GM12878 (cell line): ENCODE results near the gene TBXA2R. TPM values are rescaled to one million over a fixed set of nuclear protein-coding genes. Genes with fewer than 3 reads are reported as not detected.

Experiments used
- BCL11A ChIP-seq: IDR thresholded peaks from 2 replicates; pipeline ENCODE4 v1.6.1; 2011; ENCODE audit warnings: low read depth, low read length
- E2F8 ChIP-seq: fragments of 450-650 bp; IDR thresholded peaks from 2 replicates; pipeline ENCODE4 v1.6.1; 2018; ENCODE audit warnings: mild to moderate bottlenecking, low read depth, moderate library complexity; ENCODE audit not compliant: partially characterized antibody
- HDGF ChIP-seq: fragments of 450-650 bp; IDR thresholded peaks from 2 replicates; pipeline ENCODE4 v1.6.1; 2016; ENCODE audit warnings: antibody characterized with exemption
- NR2F1 ChIP-seq: fragments of 450-650 bp; conservative IDR thresholded peaks from 2 replicates; pipeline ENCODE4 v1.6.1; 2017; ENCODE audit warnings: mild to moderate bottlenecking
- TCF3 ChIP-seq: IDR thresholded peaks from 2 replicates; pipeline ENCODE4 v1.6.1; 2012; ENCODE audit warnings: low read depth, mild to moderate bottlenecking, low read length, borderline replicate concordance; ENCODE audit not compliant: insufficient read depth
- YY1 ChIP-seq: IDR thresholded peaks from 2 replicates; pipeline ENCODE4 v1.6.1; 2011; ENCODE audit warnings: low read depth, mild to moderate bottlenecking, low read length
- polyA plus RNA-seq, 11 experiments: library from polyadenylated mRNA; depleted of rRNA in 4 of 11; unstranded in 6 of 11; stranded (reverse) in 5 of 11; fragments of >200 nt; fragmentation: Nextera tagmentation in 4 of 11; fragmentation: Illumina TruSeq in 1 of 11; extraction: Ambion mirVana in 4 of 11; extraction: Trizol in 1 of 11; gene quantifications; 1 replicate in 1 of 11; 2 replicates in 10 of 11; pipeline versions ENCODE4 v1.2.1 to v1.2.3, GENCODE V29; 2011 to 2016; ENCODE audit warnings: inconsistent platforms in 2 of 11, missing spikeins in 2 of 11, low read depth in 1 of 11
- small RNA-seq: library from RNA; depleted of rRNA; stranded (forward); fragments of <200 nt; gene quantifications from one replicate; pipeline ENCODE3, GENCODE V24; 2014
- total RNA-seq, 4 experiments: library from RNA; depleted of rRNA in 3 of 4; stranded (reverse); fragments of >200 nt in 3 of 4; fragmentation: Illumina TruSeq in 1 of 4; extraction: Trizol in 1 of 4; gene quantifications; 2 replicates each; pipeline versions ENCODE4 v1.2.1 to v1.2.3, GENCODE V29; 2013 to 2021

TBXA2R gene
- total and polyA plus RNA-seq, 10 of the 15 experiments (the other 5 are each of a cell fraction or from before 2014, with no cell fraction given): 0.03 TPM; not detected in 8

GRCh38 chr19:3544742-3545668 lies 61.7 kb downstream of the TBXA2R start (continued):
- no peak for TF ChIP-seq E2F8
- TF ChIP-seq BCL11A: no peak
- TF ChIP-seq TCF3: 0 out of 2 replicates have a peak, but pooled peaks have one; percentile 48
- TF ChIP-seq YY1: peak; percentile 43; the same call in 1 of the 2 replicates
- peak; percentile 53; the same call in 1 of the 2 replicates for TF ChIP-seq NR2F1
- peak; percentile 81 for TF ChIP-seq HDGF

Small RNAs within 50 kb of the gene (small RNA-seq; reads per million reads assigned to genes)
- not detected for gene AC005786.1

Other genes starting within 250 kb of the TBXA2R start
Only the 7 nearest of the 16 such genes appear.
- gene FZR1, start 100.6 kb downstream of the TBXA2R start, total RNA-seq (2014; rRNA removed): 30.6 and 35.1 TPM in 2 replicates
- 9.6 and 12.3 TPM in 2 replicates for gene FZR1, start 100.6 kb downstream of the TBXA2R start, total RNA-seq (2014; rRNA removed; fragmentation: Illumina TruSeq; extraction: Trizol)
- 42.8 and 44.2 TPM in 2 replicates for gene FZR1, start 100.6 kb downstream of the TBXA2R start, total RNA-seq (2021)
- gene FZR1, start 100.6 kb downstream of the TBXA2R start, polyA plus RNA-seq (2011; rRNA removed): 13.0 and 28.1 TPM in 2 replicates
- 2.2 and 15.4 TPM in 2 replicates for gene FZR1, start 100.6 kb downstream of the TBXA2R start, polyA plus RNA-seq (2014; fragmentation: Illumina TruSeq; extraction: Trizol)
- gene FZR1, start 100.6 kb downstream of the TBXA2R start, polyA plus RNA-seq (2014; fragmentation: Nextera tagmentation; extraction: Ambion mirVana): under 1 TPM; 0.11 to 0.55 TPM
- gene FZR1, start 100.6 kb downstream of the TBXA2R start, polyA plus RNA-seq (2014; rRNA removed): 30.8 and 46.7 TPM in 2 replicates
- gene FZR1, start 100.6 kb downstream of the TBXA2R start, polyA plus RNA-seq (2016; fragmentation: Nextera tagmentation; extraction: Ambion mirVana): 10 to 100 TPM; 33.5 to 36.2 TPM
- gene TEKTIP1, start 67.7 kb downstream of the TBXA2R start, total RNA-seq (2014; rRNA removed): not detected in 2 replicates
- not detected in 2 replicates for gene TEKTIP1, start 67.7 kb downstream of the TBXA2R start, total RNA-seq (2014; rRNA removed; fragmentation: Illumina TruSeq; extraction: Trizol)
- gene TEKTIP1, start 67.7 kb downstream of the TBXA2R start, total RNA-seq (2021): 1.7 and 2.6 TPM in 2 replicates
- 0.18 TPM in 1 of 2 replicates, not detected in the other for gene TEKTIP1, start 67.7 kb downstream of the TBXA2R start, polyA plus RNA-seq (2011; rRNA removed)
- not detected in 2 replicates for gene TEKTIP1, start 67.7 kb downstream of the TBXA2R start, polyA plus RNA-seq (2014; fragmentation: Illumina TruSeq; extraction: Trizol)
- not detected for gene TEKTIP1, start 67.7 kb downstream of the TBXA2R start, polyA plus RNA-seq (2014; fragmentation: Nextera tagmentation; extraction: Ambion mirVana)
- gene TEKTIP1, start 67.7 kb downstream of the TBXA2R start, polyA plus RNA-seq (2014; rRNA removed): 0.69 and 1.1 TPM in 2 replicates
- gene TEKTIP1, start 67.7 kb downstream of the TBXA2R start, polyA plus RNA-seq (2016; fragmentation: Nextera tagmentation; extraction: Ambion mirVana): under 1 TPM; 0.45 to 0.60 TPM
- 49.1 and 50.5 TPM in 2 replicates for gene MFSD12, start 49.3 kb downstream of the TBXA2R start, total RNA-seq (2014; rRNA removed)
- 14.2 and 15.3 TPM in 2 replicates for gene MFSD12, start 49.3 kb downstream of the TBXA2R start, total RNA-seq (2014; rRNA removed; fragmentation: Illumina TruSeq; extraction: Trizol)
- 56.3 and 65.9 TPM in 2 replicates for gene MFSD12, start 49.3 kb downstream of the TBXA2R start, total RNA-seq (2021)
- gene MFSD12, start 49.3 kb downstream of the TBXA2R start, polyA plus RNA-seq (2011; rRNA removed): 8.4 and 18.2 TPM in 2 replicates
- gene MFSD12, start 49.3 kb downstream of the TBXA2R start, polyA plus RNA-seq (2014; fragmentation: Illumina TruSeq; extraction: Trizol): 6.6 and 13.8 TPM in 2 replicates
- gene MFSD12, start 49.3 kb downstream of the TBXA2R start, polyA plus RNA-seq (2014; fragmentation: Nextera tagmentation; extraction: Ambion mirVana): 1 to 10 TPM in 1 of 2 experiments, under 1 TPM in 1; 0.58 to 1.9 TPM
- 53.8 and 71.4 TPM in 2 replicates for gene MFSD12, start 49.3 kb downstream of the TBXA2R start, polyA plus RNA-seq (2014; rRNA removed)
- 10 to 100 TPM in 1 of 2 experiments, 1 to 10 TPM in 1; 7.3 to 25.0 TPM for gene MFSD12, start 49.3 kb downstream of the TBXA2R start, polyA plus RNA-seq (2016; fragmentation: Nextera tagmentation; extraction: Ambion mirVana)
- gene HMG20B, start 33.9 kb downstream of the TBXA2R start, total RNA-seq (2014; rRNA removed): 62.9 and 68.5 TPM in 2 replicates
- gene HMG20B, start 33.9 kb downstream of the TBXA2R start, total RNA-seq (2014; rRNA removed; fragmentation: Illumina TruSeq; extraction: Trizol): 21.8 and 22.5 TPM in 2 replicates
- gene HMG20B, start 33.9 kb downstream of the TBXA2R start, total RNA-seq (2021): 80.9 and 86.4 TPM in 2 replicates
- 22.7 and 30.4 TPM in 2 replicates for gene HMG20B, start 33.9 kb downstream of the TBXA2R start, polyA plus RNA-seq (2011; rRNA removed)
- gene HMG20B, start 33.9 kb downstream of the TBXA2R start, polyA plus RNA-seq (2014; fragmentation: Illumina TruSeq; extraction: Trizol): 7.8 and 12.9 TPM in 2 replicates
- 1 to 10 TPM in 1 of 2 experiments, under 1 TPM in 1; 0.37 to 1.8 TPM for gene HMG20B, start 33.9 kb downstream of the TBXA2R start, polyA plus RNA-seq (2014; fragmentation: Nextera tagmentation; extraction: Ambion mirVana)
- 92.7 and 104 TPM in 2 replicates for gene HMG20B, start 33.9 kb downstream of the TBXA2R start, polyA plus RNA-seq (2014; rRNA removed)
- 10 to 100 TPM; 63.6 to 69.1 TPM for gene HMG20B, start 33.9 kb downstream of the TBXA2R start, polyA plus RNA-seq (2016; fragmentation: Nextera tagmentation; extraction: Ambion mirVana)
- gene GIPC3, start 21.4 kb downstream of the TBXA2R start, total RNA-seq (2014; rRNA removed): not detected in 2 replicates
- not detected in 2 replicates for gene GIPC3, start 21.4 kb downstream of the TBXA2R start, total RNA-seq (2014; rRNA removed; fragmentation: Illumina TruSeq; extraction: Trizol)
- gene GIPC3, start 21.4 kb downstream of the TBXA2R start, total RNA-seq (2021): not detected in 2 replicates
- gene GIPC3, start 21.4 kb downstream of the TBXA2R start, polyA plus RNA-seq (2011; rRNA removed): not detected in 2 replicates
- gene GIPC3, start 21.4 kb downstream of the TBXA2R start, polyA plus RNA-seq (2014; fragmentation: Illumina TruSeq; extraction: Trizol): not detected in 2 replicates
- gene GIPC3, start 21.4 kb downstream of the TBXA2R start, polyA plus RNA-seq (2014; fragmentation: Nextera tagmentation; extraction: Ambion mirVana): not detected
- gene GIPC3, start 21.4 kb downstream of the TBXA2R start, polyA plus RNA-seq (2014; rRNA removed): not detected in 2 replicates
- gene GIPC3, start 21.4 kb downstream of the TBXA2R start, polyA plus RNA-seq (2016; fragmentation: Nextera tagmentation; extraction: Ambion mirVana): not detected
- gene CACTIN, start 19.9 kb upstream of the TBXA2R start, total RNA-seq (2014; rRNA removed): 26.4 and 29.5 TPM in 2 replicates
- gene CACTIN, start 19.9 kb upstream of the TBXA2R start, total RNA-seq (2014; rRNA removed; fragmentation: Illumina TruSeq; extraction: Trizol): 9.3 and 12.5 TPM in 2 replicates
- gene CACTIN, start 19.9 kb upstream of the TBXA2R start, total RNA-seq (2021): 28.9 and 31.4 TPM in 2 replicates
- 5.3 and 12.6 TPM in 2 replicates for gene CACTIN, start 19.9 kb upstream of the TBXA2R start, polyA plus RNA-seq (2011; rRNA removed)
- 1.9 and 4.7 TPM in 2 replicates for gene CACTIN, start 19.9 kb upstream of the TBXA2R start, polyA plus RNA-seq (2014; fragmentation: Illumina TruSeq; extraction: Trizol)
- gene CACTIN, start 19.9 kb upstream of the TBXA2R start, polyA plus RNA-seq (2014; fragmentation: Nextera tagmentation; extraction: Ambion mirVana): 1 to 10 TPM in 1 of 2 experiments, under 1 TPM in 1; 0.40 to 1.4 TPM
- gene CACTIN, start 19.9 kb upstream of the TBXA2R start, polyA plus RNA-seq (2014; rRNA removed): 25.8 and 32.6 TPM in 2 replicates
- gene CACTIN, start 19.9 kb upstream of the TBXA2R start, polyA plus RNA-seq (2016; fragmentation: Nextera tagmentation; extraction: Ambion mirVana): 10 to 100 TPM; 11.7 to 14.6 TPM
- 4.5 and 6.0 TPM in 2 replicates for gene PIP5K1C, start 93.6 kb upstream of the TBXA2R start, total RNA-seq (2014; rRNA removed)
- gene PIP5K1C, start 93.6 kb upstream of the TBXA2R start, total RNA-seq (2014; rRNA removed; fragmentation: Illumina TruSeq; extraction: Trizol): 2.2 TPM in 2 replicates
- 19.0 and 19.6 TPM in 2 replicates for gene PIP5K1C, start 93.6 kb upstream of the TBXA2R start, total RNA-seq (2021)
- gene PIP5K1C, start 93.6 kb upstream of the TBXA2R start, polyA plus RNA-seq (2011; rRNA removed): 0.84 and 2.3 TPM in 2 replicates
- 2.4 and 4.6 TPM in 2 replicates for gene PIP5K1C, start 93.6 kb upstream of the TBXA2R start, polyA plus RNA-seq (2014; fragmentation: Illumina TruSeq; extraction: Trizol)
- under 1 TPM; 0.39 to 0.46 TPM for gene PIP5K1C, start 93.6 kb upstream of the TBXA2R start, polyA plus RNA-seq (2014; fragmentation: Nextera tagmentation; extraction: Ambion mirVana)
- 9.3 and 12.6 TPM in 2 replicates for gene PIP5K1C, start 93.6 kb upstream of the TBXA2R start, polyA plus RNA-seq (2014; rRNA removed)
- gene PIP5K1C, start 93.6 kb upstream of the TBXA2R start, polyA plus RNA-seq (2016; fragmentation: Nextera tagmentation; extraction: Ambion mirVana): 10 to 100 TPM in 1 of 2 experiments, 1 to 10 TPM in 1; 7.8 to 10.3 TPM